ENCODE results near the gene PEX5L. TPM values are rescaled to one million over a fixed set of nuclear protein-coding genes. Genes with fewer than 3 reads are reported as not detected.

Gene PEX5L
- total RNA-seq, 2 donors from 2014 or later, result 1.1 to 4.1 TPM

GRCh38 chr3:179949869-179950268, 86.9 kb downstream of the PEX5L start:
- 86% methylated on average over 2 of the region's 2 CpGs for WGBS
- H3K4me3 ChIP-seq, result no peak overlapping the region

DNA sequence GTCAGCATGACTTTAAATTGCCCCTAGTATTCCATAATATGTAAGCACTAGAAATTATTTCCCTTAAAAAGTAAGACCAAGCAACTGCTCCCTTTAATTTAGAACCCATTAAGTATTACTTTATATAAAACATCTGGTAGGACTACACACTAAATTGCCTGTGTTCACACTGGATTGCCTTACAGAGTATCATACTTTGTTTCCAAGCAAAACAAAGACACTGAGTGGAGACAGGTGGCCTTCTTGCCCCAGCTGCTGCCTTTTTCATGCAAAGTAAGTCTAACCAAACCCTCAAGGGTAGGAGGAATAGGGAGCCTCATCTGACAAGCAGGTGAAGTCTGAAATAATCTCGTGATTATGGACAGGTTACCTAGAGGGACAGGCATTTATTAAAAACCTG, 87.3 kb downstream of the PEX5L start:
- Histone ChIP-seq H3K36me3 (no peaks in the 10 kb centered on the region), H3K27ac (no peak overlapping the region), H3K27me3 (replicated peaks; ENCODE audit: insufficient read depth) (no peaks in the 10 kb centered on the region), H3K4me1 (replicated peaks) (no peaks in the 10 kb centered on the region), H3K4me3 (no peak overlapping the region), H3K9me3 (no peaks in the 10 kb centered on the region)
- no peak for DNase-seq (ENCODE audit: low spot score)
- TF ChIP-seq, protein P1, sequence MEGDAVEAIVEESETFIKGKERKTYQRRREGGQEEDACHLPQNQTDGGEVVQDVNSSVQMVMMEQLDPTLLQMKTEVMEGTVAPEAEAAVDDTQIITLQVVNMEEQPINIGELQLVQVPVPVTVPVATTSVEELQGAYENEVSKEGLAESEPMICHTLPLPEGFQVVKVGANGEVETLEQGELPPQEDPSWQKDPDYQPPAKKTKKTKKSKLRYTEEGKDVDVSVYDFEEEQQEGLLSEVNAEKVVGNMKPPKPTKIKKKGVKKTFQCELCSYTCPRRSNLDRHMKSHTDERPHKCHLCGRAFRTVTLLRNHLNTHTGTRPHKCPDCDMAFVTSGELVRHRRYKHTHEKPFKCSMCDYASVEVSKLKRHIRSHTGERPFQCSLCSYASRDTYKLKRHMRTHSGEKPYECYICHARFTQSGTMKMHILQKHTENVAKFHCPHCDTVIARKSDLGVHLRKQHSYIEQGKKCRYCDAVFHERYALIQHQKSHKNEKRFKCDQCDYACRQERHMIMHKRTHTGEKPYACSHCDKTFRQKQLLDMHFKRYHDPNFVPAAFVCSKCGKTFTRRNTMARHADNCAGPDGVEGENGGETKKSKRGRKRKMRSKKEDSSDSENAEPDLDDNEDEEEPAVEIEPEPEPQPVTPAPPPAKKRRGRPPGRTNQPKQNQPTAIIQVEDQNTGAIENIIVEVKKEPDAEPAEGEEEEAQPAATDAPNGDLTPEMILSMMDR (IDR thresholded peaks at IDR 0.05), result no peak
- TF ChIP-seq POLR2A (IDR thresholded peaks at IDR 0.05), result no peak
- intact Hi-C loops (cut with DNase I), result no loop called here
- 31% methylated on average over 1 of the region's 1 CpG for WGBS

More at GRCh38 chr3:179949869-179950268, 86.9 kb downstream of the PEX5L start:
- intact Hi-C loops (cut with DNase I), result no loop called here
- Histone ChIP-seq H3K4me1 (replicated peaks) (no peaks in the 10 kb centered on the region), H3K36me3 (no peaks in the 10 kb centered on the region), H3K27ac (no peak overlapping the region), H3K27me3 (replicated peaks; ENCODE audit: insufficient read depth) (no peaks in the 10 kb centered on the region), H3K9me3 (no peaks in the 10 kb centered on the region)
- TF ChIP-seq POLR2A (IDR thresholded peaks at IDR 0.05) (no peak), POLR2AphosphoS5 (IDR thresholded peaks at IDR 0.05) (no peak)
- TF ChIP-seq, protein P1 (IDR thresholded peaks at IDR 0.05), result no peak
- DNase-seq (ENCODE audit: low spot score), result no peak

GRCh38 chr3:179948740-179949139, 88.0 kb downstream of the PEX5L start:
- H3K27me3 ChIP-seq (replicated peaks; ENCODE audit: insufficient read depth), result no peaks in the 10 kb centered on the region
- no peaks in the 10 kb centered on the region for H3K4me1 ChIP-seq (replicated peaks)
- H3K4me3 ChIP-seq, result no peak overlapping the region
- TF ChIP-seq POLR2A (IDR thresholded peaks at IDR 0.05) (no peak), POLR2AphosphoS5 (IDR thresholded peaks at IDR 0.05) (no peak)
- TF ChIP-seq, protein P1 (IDR thresholded peaks at IDR 0.05), result no peak
- H3K9me3 ChIP-seq, result no peaks in the 10 kb centered on the region
- no peak for DNase-seq (ENCODE audit: low spot score)
- H3K36me3 ChIP-seq, result no peaks in the 10 kb centered on the region
- no peak overlapping the region for H3K27ac ChIP-seq
- 51% methylated on average over 7 of the region's 7 CpGs for WGBS
- intact Hi-C loops (cut with DNase I), result no loop called here

- intact Hi-C loops (cut with DNase I), result no loop called here
- H3K27ac ChIP-seq, result no peak overlapping the region
Measured at GRCh38 chr3:179945569-179945968, 91.2 kb downstream of the PEX5L start.

More at GRCh38 chr3:179945569-179945968, 91.2 kb downstream of the PEX5L start:
- Histone ChIP-seq H3K27me3 (replicated peaks; ENCODE audit: insufficient read depth) (no peaks in the 10 kb centered on the region), H3K9me3 (no peaks in the 10 kb centered on the region), H3K4me1 (replicated peaks) (no peaks in the 10 kb centered on the region), H3K4me3 (no peak overlapping the region), H3K36me3 (no peaks in the 10 kb centered on the region)
- 70% methylated on average over 7 of the region's 7 CpGs for WGBS
- TF ChIP-seq POLR2A (IDR thresholded peaks at IDR 0.05), result no peak
- TF ChIP-seq POLR2AphosphoS5 (IDR thresholded peaks at IDR 0.05), result no peak
- TF ChIP-seq, protein P1 (IDR thresholded peaks at IDR 0.05), result no peak
- DNase-seq (ENCODE audit: low spot score), result no peak

Measured in prostate gland (tissue), 2 donors.